ENCODE measurements around the gene OTOGL.
"Not testable (repeated sequence)": the region's sequence is repeated elsewhere in the genome, so short reads cannot be mapped to it uniquely, and the experiment has no call there.

OTOGL gene

DNA sequence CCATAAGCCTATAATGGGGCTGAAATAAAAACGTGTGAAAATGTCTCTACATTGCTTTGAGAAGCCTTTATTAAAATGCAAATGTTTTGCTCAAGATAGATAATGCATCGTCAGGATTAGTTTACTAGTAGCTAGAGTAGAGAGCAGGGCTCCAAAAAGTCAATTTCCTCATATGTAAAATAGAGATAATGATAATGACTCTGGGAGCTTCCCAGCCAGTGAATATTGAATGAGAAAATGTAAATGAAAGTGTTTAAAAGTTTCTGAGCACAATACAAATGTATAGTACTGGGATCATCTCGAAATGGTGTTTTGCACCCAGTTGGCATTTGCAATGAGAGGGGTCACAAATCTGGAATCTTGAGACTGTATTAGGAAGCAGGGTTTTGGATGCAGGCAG, 135.3 kb downstream of the OTOGL start:
- no peak for DNase-seq

DNA sequence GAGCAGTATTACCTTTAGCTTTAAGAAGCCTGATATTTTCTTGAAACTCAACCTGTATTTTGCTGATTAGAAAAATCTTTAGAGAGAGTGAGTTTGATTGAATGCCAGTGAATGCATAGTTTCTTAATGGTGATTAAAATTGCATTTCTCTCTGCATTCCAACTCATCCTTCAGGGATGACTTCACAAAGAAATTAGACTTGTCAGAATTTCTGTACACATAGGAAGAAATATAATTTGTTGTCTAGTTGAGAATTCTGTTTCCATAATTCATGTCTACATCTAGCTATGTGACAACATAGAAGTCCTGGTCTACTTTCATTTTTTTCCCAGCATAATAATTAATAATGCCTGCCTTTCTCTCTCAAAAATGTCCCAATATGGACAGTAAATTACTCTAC, 136.6 kb downstream of the OTOGL start:
- DNase-seq, result no peak

DNA sequence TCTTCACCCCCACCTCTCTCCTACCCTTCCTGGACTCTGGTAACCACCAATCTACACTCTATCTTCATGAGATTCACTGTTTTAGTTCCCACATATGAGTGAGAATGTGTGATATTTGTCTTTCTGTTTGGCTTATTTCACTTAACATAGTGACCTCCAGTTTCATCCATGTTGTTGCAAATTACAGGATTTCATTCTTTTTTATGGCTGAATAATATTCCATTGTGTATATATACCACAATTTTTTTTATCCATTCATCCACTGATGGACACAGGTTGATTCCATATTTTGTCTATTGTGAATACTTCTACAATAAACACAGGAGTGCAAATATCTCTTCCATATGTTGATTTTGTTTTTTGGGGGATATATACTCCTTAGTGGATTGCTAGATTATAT, 140.5 kb downstream of the OTOGL start:
- no peak for DNase-seq

DNA sequence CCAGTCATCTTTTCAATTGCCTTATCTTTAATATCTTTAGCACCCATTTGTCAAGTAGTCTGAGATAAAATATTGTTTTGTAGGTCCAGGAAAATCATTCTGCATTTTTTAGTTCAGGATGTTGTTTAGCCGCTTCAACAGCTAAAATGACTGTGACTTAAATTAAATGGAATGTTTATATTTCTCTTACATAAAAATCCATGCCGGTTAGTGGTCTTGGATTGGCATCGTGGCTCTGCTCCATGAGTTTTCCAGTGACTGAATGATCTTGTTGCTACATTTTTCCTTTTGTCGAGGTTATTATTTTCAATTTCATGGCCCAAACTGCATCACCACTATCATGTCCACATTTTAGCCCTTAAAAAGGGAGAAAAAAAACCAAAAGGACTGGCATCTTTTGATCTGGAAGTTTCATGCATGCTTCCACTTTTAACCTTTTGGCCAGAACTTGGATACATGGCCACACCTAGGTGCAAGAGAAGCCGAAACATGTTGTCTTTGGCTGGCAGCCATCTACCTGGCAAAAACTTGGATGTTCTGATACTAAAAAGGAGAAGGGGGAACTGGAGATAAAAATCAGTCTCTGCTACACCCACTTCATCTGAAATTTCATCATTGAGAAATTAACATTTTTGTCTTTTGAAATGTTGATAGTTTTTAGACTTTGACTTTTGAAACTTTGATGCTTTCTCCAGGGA, 142.4 kb downstream of the OTOGL start:
- no peak for DNase-seq

DNA sequence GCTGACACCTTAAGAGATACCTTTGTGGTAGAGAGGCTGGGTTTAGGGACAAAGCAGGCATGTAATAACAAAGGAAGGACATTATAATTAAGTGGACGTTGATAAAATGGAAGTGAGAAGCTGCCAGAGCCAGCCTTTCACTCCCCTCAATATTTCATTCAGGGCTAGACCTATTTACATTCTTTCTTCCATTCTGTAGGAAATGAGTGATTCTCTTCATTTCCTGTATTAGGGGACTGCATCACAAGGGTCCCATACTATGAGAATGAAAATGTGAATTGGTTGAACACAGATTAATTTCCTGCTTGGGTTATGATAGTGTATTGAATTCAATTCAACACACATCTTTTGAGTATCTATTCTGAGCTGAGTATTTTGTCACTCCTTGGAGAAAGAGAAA, 143.0 kb downstream of the OTOGL start:
- no peak for DNase-seq

DNA sequence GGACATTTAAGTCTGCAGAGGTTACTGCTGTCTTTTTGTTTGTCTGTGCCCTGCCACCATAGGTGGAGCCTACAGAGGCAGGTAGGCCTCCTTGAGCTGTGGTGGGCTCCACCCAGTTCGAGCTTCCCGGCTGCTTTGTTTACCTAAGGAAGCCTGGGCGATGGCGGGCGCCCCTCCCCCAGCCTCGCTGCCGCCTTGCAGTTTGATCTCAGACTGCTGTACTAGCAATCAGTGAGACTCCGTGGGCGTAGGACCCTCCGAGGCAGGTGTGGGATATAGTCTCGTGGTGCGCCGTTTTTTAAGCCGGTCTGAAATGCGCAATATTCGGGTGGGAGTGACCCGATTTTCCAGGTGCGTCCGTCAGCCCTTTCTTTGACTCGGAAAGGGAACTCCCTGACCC, 150.2 kb downstream of the OTOGL start:
- not testable (repeated sequence) for DNase-seq

DNA sequence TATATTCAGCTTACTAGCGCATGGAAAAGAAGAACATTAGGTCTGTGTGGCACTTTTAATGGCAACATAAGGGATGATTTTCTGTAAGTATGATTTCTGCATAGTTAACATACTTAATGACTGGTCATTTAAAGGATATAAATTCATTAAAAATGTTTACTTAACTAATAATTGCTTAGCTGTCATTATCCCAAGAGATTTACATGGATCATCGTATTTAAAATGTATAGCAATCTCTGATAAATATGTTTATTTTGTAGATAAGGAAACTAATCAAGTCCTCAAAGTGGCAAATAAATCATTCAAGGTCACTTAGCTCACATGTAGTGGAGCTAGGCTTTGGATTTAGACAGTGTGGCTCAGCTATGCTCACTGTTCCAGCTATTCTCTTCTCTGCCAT, 158.6 kb downstream of the OTOGL start:
- DNase-seq, result no peak

DNA sequence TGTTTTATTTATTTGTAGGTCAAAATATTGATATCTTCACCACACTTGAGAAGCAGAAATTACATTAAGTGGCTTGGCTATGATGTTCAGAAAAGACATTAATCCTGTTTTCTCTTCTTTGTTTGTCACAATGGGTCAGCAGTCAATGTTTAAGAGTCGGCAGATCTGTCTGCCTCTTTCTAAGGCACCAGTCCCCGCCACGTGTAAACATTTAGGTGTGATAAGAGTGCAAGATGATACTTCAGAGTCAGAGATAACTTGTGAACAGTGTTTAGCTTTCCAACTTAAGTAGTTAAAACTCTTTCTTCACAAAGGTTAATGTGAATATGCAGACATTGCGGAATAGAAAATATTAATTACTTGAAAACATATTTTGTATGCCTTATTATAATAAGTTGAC, 160.9 kb downstream of the OTOGL start:
- DNase-seq, result no peak

DNA sequence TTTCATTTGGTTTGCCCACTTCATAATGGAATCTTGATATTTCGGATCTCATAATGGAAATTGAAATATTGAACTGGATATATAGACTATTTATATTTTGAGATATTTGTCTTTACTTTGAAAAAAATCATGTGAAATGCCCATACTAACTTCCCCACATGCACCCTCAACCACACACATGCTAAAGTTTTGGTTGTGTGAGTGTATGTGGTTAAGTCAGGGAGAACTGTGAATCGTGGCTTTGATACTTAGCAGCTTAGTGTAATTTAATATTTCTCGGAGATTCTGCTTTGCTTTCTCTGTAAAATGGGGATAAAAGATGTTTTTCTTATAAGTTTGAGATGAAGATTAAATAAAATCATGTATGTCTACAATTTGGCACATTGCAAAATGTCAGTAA, 162.1 kb downstream of the OTOGL start:
- no peak for DNase-seq

DNA sequence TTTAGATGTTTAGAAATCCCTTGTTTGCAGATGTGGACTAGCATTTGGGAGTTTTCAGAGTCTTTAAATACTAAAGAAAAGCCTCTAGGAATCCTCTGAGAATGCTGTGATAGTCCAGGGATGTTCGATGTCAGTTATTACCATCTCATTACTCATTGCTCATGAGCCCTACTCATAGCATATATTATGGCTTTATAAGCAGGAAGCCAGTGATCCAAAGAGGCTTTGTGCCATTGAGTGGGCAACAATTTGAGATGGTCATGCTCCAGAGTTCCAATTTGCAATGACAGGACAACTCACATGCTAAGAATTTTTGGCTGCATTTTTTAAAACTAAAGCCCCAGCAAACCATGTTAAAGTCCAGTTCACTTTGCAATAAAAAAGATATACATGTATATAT, 163.0 kb downstream of the OTOGL start:
- no peak for DNase-seq

DNA sequence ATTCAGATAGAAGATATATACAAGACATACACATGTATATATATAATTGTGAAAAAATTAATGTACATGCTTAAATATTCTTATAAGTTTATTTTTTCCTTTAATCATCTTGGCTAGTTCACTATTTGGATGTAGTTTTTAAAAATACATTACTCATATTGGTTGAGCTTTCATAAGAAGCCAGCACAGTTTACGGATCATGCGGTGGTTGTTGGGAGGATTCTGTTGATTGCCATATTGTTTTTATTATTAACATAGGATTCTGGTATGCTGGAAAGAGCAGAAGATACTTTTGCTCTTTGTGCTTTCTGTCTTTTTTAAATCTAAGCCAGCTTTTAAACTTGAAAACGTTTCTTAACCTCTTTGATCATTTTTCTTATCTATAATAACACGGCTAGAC, 163.4 kb downstream of the OTOGL start:
- no peak for DNase-seq

DNA sequence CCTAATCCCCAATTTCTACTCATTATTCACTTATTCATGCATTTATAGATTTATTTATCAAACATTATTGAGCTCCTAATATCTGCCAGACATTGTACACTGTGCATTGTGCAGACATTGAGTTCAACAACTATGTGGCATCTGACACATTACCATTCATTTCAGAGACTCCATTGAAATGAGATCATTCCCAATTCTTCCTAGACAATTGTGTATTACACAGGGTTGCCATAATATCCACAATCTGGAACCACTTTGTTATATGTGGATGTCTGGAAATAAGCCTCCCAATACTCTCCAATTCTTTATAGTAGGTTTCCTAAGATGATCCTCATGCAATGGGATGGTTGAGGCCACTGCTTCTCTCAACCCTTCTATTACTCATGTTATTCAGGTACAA, 165.0 kb downstream of the OTOGL start:
- DNase-seq, result no peak

DNA sequence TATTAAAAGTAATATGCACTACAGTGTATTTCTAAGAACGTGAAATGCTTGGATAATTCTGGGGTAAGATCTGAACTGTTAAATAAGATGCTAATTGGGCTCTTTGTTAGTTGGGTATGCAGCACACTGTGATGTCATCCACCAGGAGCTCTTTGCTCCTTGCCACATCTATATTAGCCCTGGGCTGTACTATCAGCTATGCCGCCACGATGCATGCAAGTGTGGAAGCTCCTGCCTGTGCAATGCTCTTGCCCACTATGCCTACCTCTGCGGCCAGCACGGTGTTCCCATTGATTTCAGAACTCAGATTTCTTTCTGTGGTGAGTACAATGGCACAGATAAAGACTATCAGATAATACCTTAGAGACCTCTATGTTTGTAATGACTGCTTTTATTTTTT, 165.6 kb downstream of the OTOGL start:
- DNase-seq, result no peak

DNA sequence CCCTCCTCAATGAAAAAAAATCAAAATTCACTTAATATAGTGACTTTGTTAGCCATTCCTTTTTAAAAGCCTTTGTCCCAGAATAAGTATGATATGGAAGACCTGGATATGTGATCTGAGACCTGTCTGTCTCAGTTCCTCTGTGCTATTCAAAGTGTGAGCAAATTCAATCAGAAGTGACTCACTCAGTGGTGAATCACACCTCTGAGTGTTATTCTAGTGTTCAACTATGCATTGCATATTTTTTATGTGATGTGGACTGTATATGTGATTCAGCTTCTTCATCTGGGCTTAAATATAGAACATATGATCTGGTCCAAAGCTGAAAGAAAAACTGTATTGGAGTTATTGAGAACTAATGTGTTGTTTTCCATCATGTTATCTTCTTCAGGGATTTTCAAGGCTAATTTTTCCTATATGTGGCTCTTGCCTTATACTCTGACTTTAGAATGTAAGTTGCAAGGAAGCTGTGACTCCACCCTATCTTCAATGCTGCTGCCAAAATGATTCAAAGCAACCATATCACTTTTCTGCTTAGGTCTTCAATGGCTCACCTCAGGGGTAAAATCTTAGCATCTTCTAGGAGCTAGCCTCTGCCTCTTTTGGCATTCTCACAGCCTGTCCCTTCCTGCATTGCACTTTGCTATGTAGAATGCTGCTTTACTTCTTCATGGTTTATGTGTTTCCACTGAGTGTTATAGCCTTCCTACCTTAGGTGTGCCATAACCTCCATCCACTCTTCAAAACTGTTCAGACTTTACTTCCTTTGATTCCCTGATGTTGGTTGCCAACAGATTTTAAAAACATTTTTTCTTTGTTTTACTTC, 169.8 kb downstream of the OTOGL start:
- DNase-seq, result no peak

DNA sequence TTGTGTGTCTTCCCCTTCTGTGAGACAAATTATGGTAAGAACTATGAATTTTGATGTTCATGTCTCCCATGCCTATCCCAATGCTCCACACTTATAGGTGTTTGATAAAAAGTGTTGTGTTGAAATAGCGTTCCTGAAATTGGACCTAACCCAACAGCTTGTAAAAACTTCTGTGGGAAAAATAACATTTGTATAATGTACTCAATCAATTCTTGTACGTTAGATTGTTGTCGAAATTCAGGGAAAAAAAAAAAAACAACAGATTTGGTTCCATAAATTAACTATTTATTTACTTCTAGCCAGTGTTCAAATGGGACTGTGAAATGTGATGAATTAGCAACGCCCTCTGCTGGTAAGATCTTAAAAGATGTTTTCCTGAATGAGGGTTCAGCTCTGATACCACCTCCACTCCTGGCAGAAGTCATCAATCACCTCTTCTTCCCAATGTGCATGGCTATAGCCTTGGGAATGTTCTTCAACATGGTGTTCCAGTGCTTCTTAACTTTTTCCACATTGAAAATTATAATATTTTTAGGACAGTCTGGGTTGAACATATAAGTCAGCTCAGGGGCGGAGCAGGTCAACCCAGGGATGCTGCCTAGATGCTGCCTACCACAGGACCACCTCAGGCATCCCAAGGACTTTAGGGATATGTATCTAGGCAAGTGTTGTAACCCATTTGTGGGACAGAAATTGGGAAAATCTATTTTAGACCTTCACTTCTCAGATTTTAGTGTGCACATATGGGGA, 170.6 kb downstream of the OTOGL start:
- no peak for DNase-seq

DNA sequence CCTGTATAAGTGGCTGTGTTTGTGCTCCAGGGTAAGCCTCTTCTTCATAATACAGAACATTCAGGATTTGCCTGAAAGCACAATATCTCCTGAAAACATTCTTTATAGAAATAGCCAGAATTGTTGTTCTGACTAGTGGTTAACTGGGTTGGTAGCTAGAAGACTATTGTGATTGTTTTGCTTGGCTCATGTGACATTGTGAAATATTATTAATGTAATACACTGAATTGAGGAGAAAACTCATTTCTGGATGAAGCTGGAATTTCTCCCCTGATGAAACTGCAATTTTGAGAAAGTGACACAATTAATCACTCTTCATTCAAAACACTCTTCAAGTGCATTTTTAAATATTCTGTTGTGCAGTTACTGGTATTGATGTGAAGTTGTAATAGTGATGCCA, 172.4 kb downstream of the OTOGL start:
- DNase-seq, result no peak

DNA sequence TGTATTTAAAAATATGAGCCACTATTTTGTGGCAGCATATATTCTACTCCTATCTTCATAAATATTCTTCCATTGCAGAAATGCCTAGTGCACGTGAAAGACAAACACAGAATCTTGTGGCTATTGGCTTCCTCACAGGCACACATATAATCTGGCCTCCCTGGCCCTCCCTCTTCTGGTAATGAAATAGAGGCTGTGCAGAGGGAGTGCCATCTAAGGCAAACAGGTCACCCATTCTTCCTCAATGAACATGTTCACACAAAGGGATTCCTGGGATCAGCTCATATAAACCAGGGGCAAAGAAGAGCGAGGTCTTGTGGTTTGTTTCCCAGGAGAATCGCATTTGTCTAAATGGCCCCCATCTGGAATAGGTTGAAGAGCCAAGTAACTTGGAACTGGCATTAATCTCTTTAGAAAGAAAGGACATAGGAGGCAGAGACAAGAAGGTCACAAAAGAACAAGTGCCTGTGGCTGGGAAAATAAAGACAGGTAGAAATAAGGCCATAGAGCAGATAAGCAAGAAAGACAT, 173.1 kb downstream of the OTOGL start:
- DNase-seq, result no peak

DNA sequence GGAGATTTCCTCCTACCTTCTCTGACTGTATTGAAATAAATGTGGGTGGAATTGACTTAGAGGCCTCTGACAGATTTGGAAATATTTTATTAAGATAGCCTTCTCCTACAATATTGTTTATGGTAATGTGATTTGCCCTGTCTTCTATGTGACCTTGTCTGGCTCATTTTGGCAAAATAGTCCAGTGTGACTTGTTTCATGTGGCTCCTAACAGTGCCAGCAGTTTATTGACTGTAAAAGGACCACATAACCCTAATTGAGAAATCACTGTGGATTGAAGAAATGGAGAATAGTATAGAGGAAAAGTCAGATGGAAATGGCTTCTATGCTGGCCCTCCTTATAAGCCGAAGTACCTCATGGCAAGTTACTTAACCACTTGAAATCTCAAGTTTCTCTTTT, 173.8 kb downstream of the OTOGL start:
- DNase-seq, result no peak

DNA sequence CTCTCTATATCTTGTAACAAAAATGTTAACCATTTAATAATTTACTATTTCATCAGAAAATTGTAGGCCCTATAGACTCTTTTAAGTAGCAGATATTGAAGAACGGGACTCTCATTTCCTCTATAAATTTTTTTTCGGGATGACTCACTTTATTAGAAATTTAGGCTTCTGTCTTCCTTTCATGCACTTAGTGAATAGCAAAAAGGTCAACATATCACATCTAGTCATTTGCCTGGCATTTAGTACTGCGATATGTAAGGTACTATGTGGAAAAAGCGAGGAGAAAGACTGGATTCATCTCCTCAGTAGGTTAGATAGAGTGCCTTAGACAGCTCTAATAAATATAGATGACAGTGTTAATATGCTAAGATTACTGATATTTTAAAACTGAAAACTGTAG, 178.4 kb downstream of the OTOGL start:
- no peak for DNase-seq

DNA sequence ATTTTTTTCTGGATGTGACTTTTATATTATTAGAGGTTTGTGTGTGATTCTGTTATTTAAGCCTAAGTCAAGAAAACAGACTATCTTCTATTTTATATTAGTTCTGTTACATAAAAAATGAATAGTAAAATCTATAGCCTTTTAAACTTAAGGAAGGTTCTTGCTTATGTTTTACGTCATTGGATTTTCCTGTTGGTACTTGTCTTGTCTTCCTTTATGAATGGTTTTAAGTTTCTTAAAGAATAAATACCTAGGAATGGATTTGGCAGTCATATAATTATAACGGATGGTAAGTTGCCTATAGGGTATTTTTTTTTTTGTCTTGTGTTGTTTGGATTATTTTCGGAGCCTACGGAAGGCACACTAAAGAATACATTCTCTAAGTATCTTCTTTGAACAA, 182.9 kb downstream of the OTOGL start:
- no peak for DNase-seq

DNA sequence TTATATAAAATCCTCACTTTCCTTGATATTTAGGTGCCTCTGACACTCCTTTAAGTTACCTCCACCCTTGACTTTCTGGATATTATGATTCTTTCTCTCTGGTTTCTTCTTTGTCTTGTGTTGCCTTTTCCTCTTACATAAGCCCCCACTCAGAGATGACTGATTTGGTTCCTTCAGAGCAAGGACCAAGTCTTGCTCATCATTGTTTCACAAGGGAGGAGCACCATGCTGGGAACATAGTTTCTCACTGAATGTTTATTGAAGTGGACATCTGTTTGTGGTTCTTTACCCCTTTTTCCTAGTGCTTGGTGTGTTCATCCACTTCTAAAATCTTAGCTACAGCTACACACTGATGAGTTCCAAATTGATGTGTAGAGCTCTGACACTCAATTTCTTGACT, 183.4 kb downstream of the OTOGL start:
- no peak for DNase-seq

DNA sequence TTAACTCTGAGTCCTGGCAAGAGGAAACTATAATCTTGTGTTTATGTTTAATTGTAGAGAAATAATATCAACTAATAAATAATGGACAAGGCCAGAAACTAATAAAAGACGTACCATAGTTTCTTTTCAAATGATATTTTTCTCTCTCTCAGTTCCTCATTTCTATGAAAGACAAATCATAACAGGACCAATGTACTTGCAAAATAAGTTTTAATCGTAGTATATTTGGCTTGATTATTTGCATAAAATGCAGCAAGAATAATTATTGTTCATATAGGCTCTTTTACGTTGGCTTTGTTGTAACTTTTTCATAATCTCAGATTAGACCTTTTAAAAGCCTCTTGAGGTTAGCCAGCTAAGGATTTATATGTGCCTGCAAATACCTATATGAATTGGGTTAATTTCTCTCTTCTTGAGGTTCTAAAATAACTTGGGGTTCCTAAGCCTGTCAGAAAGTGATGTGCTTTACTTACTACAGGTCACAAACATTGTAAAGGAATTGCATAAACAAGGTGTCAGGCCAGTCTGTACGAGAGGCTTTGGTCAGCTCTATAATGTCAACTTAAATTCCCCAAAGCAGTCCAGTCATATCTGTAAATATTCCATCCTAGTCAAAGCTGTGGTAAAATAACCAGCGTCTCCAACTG, 191.9 kb downstream of the OTOGL start:
- no peak for DNase-seq

DNA sequence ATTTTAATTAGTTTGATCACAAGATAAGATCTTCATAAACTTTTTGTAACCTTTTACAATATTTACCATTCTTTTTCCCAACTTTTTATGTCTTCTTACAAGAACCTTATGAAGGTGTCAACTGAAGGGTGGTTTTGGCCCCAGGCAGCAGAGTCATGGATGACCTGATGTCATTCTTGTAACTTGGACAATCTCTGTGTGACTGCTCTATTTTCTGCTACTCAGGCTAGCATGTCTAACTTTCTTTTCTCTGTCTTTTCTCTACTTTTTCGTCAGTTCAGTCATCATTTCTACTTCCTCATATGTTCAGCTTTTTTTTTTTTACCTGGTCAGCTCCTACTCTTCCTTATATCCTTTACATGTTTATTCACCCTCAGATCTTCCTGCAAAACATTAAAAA, 194.0 kb downstream of the OTOGL start:
- DNase-seq, result no peak
